ENCODE results near the gene CDH13. TPM values are rescaled to one million over a fixed set of nuclear protein-coding genes. Genes with fewer than 3 reads are reported as not detected.

Gene CDH13
- total RNA-seq, 2 donors from 2014 or later, result 2.9 TPM; not detected in 1

DNA sequence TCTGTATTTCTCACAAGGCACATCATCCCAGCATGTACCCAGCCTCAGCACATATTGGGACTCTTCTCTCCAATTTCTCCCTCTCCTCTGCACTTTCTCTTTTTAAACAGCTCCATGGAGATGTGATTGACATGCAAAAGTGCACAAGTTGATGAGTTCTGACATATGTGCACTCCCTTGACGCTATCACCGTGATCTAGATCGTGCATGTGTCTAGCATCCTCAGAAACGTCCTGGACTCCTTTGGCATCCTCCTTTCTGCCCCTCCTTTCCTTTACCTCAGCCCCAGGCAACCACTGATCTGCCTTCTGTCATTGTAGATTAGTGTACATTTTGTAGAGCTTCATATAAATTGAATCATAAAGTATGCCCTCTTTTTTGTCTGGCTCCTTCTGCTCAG, 1073.0 kb downstream of the CDH13 start:
- intact Hi-C loops (cut with DNase I), result no loop called here
- DNase-seq, result no peak
- Histone ChIP-seq H3K4me3 (no peak overlapping the region), H3K9me3 (no peaks in the 10 kb centered on the region), H3K27me3 (no peaks in the 10 kb centered on the region), H3K27ac (no peak overlapping the region), H3K4me1 (no peaks in the 10 kb centered on the region), H3K36me3 (replicated peaks in 1 of 2; ENCODE audit: insufficient read depth in 1 of 2, low read depth in 2 of 2) (no peaks in the 10 kb centered on the region)
- WGBS, 2 donors, result 59 to 62% methylated on average over 4 of the region's 4 CpGs
- ATAC-seq, result no peak
- TF ChIP-seq POLR2A (IDR thresholded peaks at IDR 0.05), result no peak
- TF ChIP-seq, protein P1, sequence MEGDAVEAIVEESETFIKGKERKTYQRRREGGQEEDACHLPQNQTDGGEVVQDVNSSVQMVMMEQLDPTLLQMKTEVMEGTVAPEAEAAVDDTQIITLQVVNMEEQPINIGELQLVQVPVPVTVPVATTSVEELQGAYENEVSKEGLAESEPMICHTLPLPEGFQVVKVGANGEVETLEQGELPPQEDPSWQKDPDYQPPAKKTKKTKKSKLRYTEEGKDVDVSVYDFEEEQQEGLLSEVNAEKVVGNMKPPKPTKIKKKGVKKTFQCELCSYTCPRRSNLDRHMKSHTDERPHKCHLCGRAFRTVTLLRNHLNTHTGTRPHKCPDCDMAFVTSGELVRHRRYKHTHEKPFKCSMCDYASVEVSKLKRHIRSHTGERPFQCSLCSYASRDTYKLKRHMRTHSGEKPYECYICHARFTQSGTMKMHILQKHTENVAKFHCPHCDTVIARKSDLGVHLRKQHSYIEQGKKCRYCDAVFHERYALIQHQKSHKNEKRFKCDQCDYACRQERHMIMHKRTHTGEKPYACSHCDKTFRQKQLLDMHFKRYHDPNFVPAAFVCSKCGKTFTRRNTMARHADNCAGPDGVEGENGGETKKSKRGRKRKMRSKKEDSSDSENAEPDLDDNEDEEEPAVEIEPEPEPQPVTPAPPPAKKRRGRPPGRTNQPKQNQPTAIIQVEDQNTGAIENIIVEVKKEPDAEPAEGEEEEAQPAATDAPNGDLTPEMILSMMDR (IDR thresholded peaks at IDR 0.05), result no peak

DNA sequence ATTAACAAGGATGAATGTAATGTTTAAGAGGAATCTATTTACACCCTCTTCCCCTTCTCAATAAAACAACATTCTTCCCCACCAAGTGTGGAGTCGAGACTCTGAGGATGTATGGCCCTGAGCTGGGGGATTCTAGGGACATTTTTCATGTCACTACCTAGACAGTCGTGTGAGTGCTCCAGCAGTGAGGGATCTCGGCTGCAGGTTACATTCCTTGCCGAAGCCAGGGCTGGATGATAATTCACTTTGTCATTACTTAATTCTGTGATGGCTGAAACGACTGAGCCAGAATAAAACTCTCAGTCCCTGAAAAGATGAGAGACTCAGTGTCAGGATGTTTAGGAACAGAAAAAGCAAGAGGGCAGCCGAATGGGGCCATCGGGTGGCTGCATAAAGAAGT, 1074.1 kb downstream of the CDH13 start:
- no peaks in the 10 kb centered on the region for H3K27me3 ChIP-seq
- ATAC-seq, result no peak
- TF ChIP-seq POLR2A (IDR thresholded peaks at IDR 0.05), result no peak
- TF ChIP-seq, protein P1 (IDR thresholded peaks at IDR 0.05), result no peak
- 54 to 57% methylated on average over 7 of the region's 7 CpGs for WGBS, 2 donors
- intact Hi-C loops (cut with DNase I), result no loop called here
- no peaks in the 10 kb centered on the region for H3K36me3 ChIP-seq (replicated peaks in 1 of 2; ENCODE audit: insufficient read depth in 1 of 2, low read depth in 2 of 2)
- H3K27ac ChIP-seq, result no peak overlapping the region
- H3K9me3 ChIP-seq, result no peaks in the 10 kb centered on the region
- DNase-seq, result no peak
- no peaks in the 10 kb centered on the region for H3K4me1 ChIP-seq
- no peak overlapping the region for H3K4me3 ChIP-seq

DNA sequence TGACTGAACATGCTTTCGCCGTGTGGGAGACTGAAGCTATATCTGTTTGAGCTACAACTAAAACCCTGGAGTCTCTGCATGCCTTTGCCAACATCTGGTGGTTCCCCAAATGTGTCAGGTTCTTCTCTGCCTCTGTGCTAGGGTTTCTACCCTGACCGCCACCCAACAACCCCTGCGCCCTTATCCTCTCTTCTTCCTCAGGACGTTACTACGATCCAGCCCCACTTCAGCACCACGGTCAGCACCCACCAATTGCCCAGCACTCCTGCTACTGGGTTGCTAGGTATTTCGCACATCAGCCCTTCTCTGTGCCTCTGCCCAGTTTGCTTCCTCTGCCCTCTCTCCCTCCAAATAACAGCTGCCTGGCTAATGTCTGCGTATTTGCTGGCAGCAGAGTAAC, 1074.7 kb downstream of the CDH13 start:
- no peaks in the 10 kb centered on the region for H3K4me1 ChIP-seq
- no peak overlapping the region for H3K4me3 ChIP-seq
- no peaks in the 10 kb centered on the region for H3K9me3 ChIP-seq
- ATAC-seq (no peak), DNase-seq (peak in 3 of 4 donors; percentile 5 to 21 (median 12))
- intact Hi-C loops (cut with DNase I), result no loop called here
- TF ChIP-seq POLR2A (IDR thresholded peaks at IDR 0.05), result no peak
- TF ChIP-seq, protein P1 (IDR thresholded peaks at IDR 0.05), result no peak
- no peaks in the 10 kb centered on the region for H3K36me3 ChIP-seq (replicated peaks in 1 of 2; ENCODE audit: insufficient read depth in 1 of 2, low read depth in 2 of 2)
- WGBS, 2 donors, result 30 to 34% methylated on average over 9 of the region's 9 CpGs
- no peaks in the 10 kb centered on the region for H3K27me3 ChIP-seq
- H3K27ac ChIP-seq, result no peak overlapping the region

DNA sequence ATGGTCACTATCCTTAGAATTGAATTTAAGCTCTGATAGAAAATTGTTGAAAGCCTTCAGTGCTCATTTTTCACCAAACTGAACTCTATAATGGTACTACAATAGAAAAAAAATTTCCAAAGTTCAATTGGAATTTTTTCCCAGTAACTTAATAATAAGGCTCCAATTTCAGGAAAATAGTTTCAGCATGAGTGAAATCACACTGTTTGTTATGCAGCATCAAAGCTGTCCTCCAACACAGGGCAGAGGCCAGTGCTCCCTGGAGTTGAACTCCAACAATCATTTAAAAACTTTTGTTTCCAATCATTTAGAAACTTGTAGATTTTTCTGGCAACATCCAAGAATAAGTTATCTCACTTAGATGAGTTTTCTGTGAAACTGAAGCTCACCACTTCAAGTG, 1077.9 kb downstream of the CDH13 start:
- no peak for TF ChIP-seq POLR2A (IDR thresholded peaks at IDR 0.05)
- TF ChIP-seq, protein P1 (IDR thresholded peaks at IDR 0.05), result no peak
- Histone ChIP-seq H3K36me3 (replicated peaks in 1 of 2; ENCODE audit: insufficient read depth in 1 of 2, low read depth in 2 of 2) (no peaks in the 10 kb centered on the region), H3K27ac (no peak overlapping the region), H3K9me3 (no peaks in the 10 kb centered on the region), H3K27me3 (no peaks in the 10 kb centered on the region), H3K4me1 (no peaks in the 10 kb centered on the region), H3K4me3 (no peak overlapping the region)
- DNase-seq, result no peak
- no peak for ATAC-seq
- intact Hi-C loops (cut with DNase I), result no loop called here

DNA sequence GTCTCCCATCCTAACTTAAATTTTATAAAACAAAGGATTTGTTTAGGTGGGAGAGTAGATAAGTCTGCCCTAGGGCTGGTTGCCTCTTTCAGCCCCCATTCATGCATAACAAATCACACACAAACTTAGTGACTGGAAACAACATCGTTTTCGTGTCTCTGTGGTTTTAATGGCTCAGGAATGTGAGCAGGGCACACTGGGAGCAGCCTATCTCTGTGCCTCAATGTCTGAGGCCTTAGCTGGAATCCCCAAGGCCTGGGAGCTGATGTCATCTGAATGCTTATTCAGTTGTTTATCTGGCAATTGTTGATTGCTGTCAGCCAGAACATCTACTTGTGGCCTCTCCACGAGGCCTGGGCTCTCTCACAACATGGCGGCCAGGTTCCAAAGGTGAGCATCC, 1079.1 kb downstream of the CDH13 start:
- TF ChIP-seq, protein P1 (IDR thresholded peaks at IDR 0.05), result no peak
- TF ChIP-seq POLR2A (IDR thresholded peaks at IDR 0.05), result no peak
- DNase-seq (no peak), ATAC-seq (no peak)
- Histone ChIP-seq H3K4me1 (no peaks in the 10 kb centered on the region), H3K4me3 (no peak overlapping the region), H3K27me3 (no peaks in the 10 kb centered on the region), H3K36me3 (replicated peaks in 1 of 2; ENCODE audit: insufficient read depth in 1 of 2, low read depth in 2 of 2) (no peaks in the 10 kb centered on the region), H3K27ac (no peak overlapping the region), H3K9me3 (no peaks in the 10 kb centered on the region)
- WGBS, 2 donors, result 80 to 88% methylated on average over 4 of the region's 4 CpGs
- intact Hi-C loops (cut with DNase I), result no loop called here

Measured in body of pancreas (tissue), 4 donors.